Liver (tissue), 9 donors: ENCODE results near the gene ERMN. TPM values are rescaled to one million over a fixed set of nuclear protein-coding genes. Genes with fewer than 3 reads are reported as not detected.

ENCODE experiments used
- DNase-seq: peaks from one replicate; pipeline ENCODE4 v3.0.0-alpha.2; 2017; ENCODE audit warnings: low spot score
- H3K27ac ChIP-seq, 2 donors: one replicate each; pipeline ENCODE4 v1.7.0; 2013; ENCODE audit warnings: inconsistent platforms in 2 of 2, low read length in 2 of 2, control low read depth in 1 of 2, low read depth in 1 of 2, mild to moderate bottlenecking in 1 of 2
- H3K27me3 ChIP-seq, 4 donors: one replicate each; pipeline versions ENCODE4 v1.6.1 to v1.7.0; 2013; ENCODE audit warnings: low read length in 3 of 4, inconsistent platforms in 1 of 4, mild to moderate bottlenecking in 1 of 4, moderate library complexity in 1 of 4; ENCODE audit not compliant: control insufficient read depth in 4 of 4, insufficient read depth in 4 of 4
- H3K36me3 ChIP-seq, 4 donors: one replicate each; pipeline versions ENCODE4 v1.6.1 to v1.7.0; 2013; ENCODE audit warnings: low read length in 3 of 4, mild to moderate bottlenecking in 3 of 4, low read depth in 1 of 4, moderate library complexity in 1 of 4; ENCODE audit not compliant: control insufficient read depth in 4 of 4, insufficient read depth in 3 of 4
- H3K4me1 ChIP-seq, 4 donors: one replicate each; pipeline versions ENCODE4 v1.6.1 to v1.7.0; 2013; ENCODE audit warnings: low read length in 3 of 4, mild to moderate bottlenecking in 3 of 4, moderate library complexity in 1 of 4; ENCODE audit not compliant: control insufficient read depth in 4 of 4, insufficient read depth in 4 of 4
- H3K4me3 ChIP-seq, 3 donors: one replicate each; pipeline versions ENCODE4 v1.6.1 to v1.7.0; 2013; ENCODE audit warnings: low read length in 3 of 3, control low read depth in 1 of 3, low read depth in 1 of 3, mild to moderate bottlenecking in 1 of 3
- H3K9ac ChIP-seq, 2 donors: one replicate each; pipeline ENCODE4 v1.7.0; 2013; ENCODE audit warnings: low read length in 2 of 2, mild to moderate bottlenecking in 2 of 2, moderate library complexity in 2 of 2, control low read depth in 1 of 2, low read depth in 1 of 2
- H3K9me3 ChIP-seq, 4 donors: one replicate each; pipeline versions ENCODE4 v1.6.1 to v1.7.0; 2013; ENCODE audit warnings: low read length in 3 of 4; ENCODE audit not compliant: control insufficient read depth in 4 of 4
- EGR1 ChIP-seq, 2 donors: IDR thresholded peaks; 2 replicates each; pipeline ENCODE4 v1.6.1; 2016 to 2018; ENCODE audit warnings: antibody characterized with exemption in 2 of 2, low read depth in 2 of 2
- FOXA2 ChIP-seq: IDR thresholded peaks from 2 replicates; pipeline ENCODE4 v1.6.1; 2016; ENCODE audit warnings: antibody characterized with exemption
- GABPA ChIP-seq, 2 donors: IDR thresholded peaks in 1 of 2; conservative IDR thresholded peaks in 1 of 2; 2 replicates each; pipeline ENCODE4 v1.6.1; 2016; ENCODE audit warnings: antibody characterized with exemption in 2 of 2, mild to moderate bottlenecking in 1 of 2, moderate library complexity in 1 of 2
- HNF4A ChIP-seq, 2 donors: conservative IDR thresholded peaks; 2 replicates each; pipeline ENCODE4 v1.6.1; 2016; ENCODE audit warnings: antibody characterized with exemption in 2 of 2, mild to moderate bottlenecking in 2 of 2
- HNF4G ChIP-seq: IDR thresholded peaks from 2 replicates; pipeline ENCODE4 v1.6.1; 2016; ENCODE audit warnings: antibody characterized with exemption
- JUND ChIP-seq, 2 donors: IDR thresholded peaks; 2 replicates each; pipeline ENCODE4 v1.6.1; 2016; ENCODE audit warnings: antibody characterized with exemption in 2 of 2
- RAD21 ChIP-seq, 2 donors: IDR thresholded peaks; 2 replicates each; pipeline ENCODE4 v1.6.1; 2016; ENCODE audit warnings: antibody characterized with exemption in 2 of 2, mild to moderate bottlenecking in 2 of 2
- SP1 ChIP-seq: IDR thresholded peaks from 2 replicates; pipeline ENCODE4 v1.6.1; 2018; ENCODE audit warnings: antibody characterized with exemption, mild to moderate bottlenecking
- TAF1 ChIP-seq: conservative IDR thresholded peaks from 2 replicates; pipeline ENCODE4 v1.6.1; 2016; ENCODE audit warnings: antibody characterized with exemption, mild to moderate bottlenecking
- WGBS: extraction: QIAGEN DNeasy Blood & Tissue Kit; methylation state at CpG from one replicate; pipeline ENCODE4 v1.1.7; 2013; 5-methylcytosine and 5-hydroxymethylcytosine counted together
- polyA plus RNA-seq, 2 donors: library from polyadenylated mRNA; stranded (reverse) in 1 of 2; unstranded in 1 of 2; fragments of 200-250 nt in 1 of 2; fragments of >200 nt in 1 of 2; fragmentation: Nextera tagmentation in 1 of 2; extraction: Ambion mirVana in 1 of 2; gene quantifications; one replicate each; pipeline versions ENCODE4 v1.2.1 to v1.2.3, GENCODE V29; 2013 to 2015
- total RNA-seq, 2 donors: library from RNA; depleted of rRNA; stranded (reverse); fragments of >200 nt; gene quantifications; one replicate each; pipeline ENCODE4 v1.2.3, GENCODE V29; 2014
- TF ChIP-seq, protein P1 (sequence below): IDR thresholded peaks from 2 replicates; pipeline ENCODE4 v1.6.1; 2016; ENCODE audit warnings: antibody characterized with exemption
- TF ChIP-seq, protein P2 (sequence below): fragments of 150-350 bp; IDR thresholded peaks from 2 replicates; pipeline ENCODE4 v1.5.1; 2017; ENCODE audit warnings: improper control_type of control experiment, low read depth, low read length; ENCODE audit not compliant: missing input control
- TF ChIP-seq, protein P3 (sequence below): IDR thresholded peaks from 2 replicates; pipeline ENCODE4 v1.6.1; 2016; ENCODE audit warnings: antibody characterized with exemption, mild to moderate bottlenecking
- TF ChIP-seq, protein P4 (sequence below): IDR thresholded peaks from 2 replicates; pipeline ENCODE4 v1.6.1; 2016; ENCODE audit warnings: antibody characterized with exemption
- TF ChIP-seq, protein P5 (sequence below): IDR thresholded peaks from 2 replicates; pipeline ENCODE4 v1.6.1; 2016; ENCODE audit warnings: antibody characterized with exemption
- donor health status: healthy.
- donor health status: healthy.
- donor health status: healthy.
- donor health status: healthy.
- donor health status: healthy.

The ERMN gene
- total and polyA plus RNA-seq, 4 donors = 0.05 to 0.08 TPM; not detected in 2

DNA sequence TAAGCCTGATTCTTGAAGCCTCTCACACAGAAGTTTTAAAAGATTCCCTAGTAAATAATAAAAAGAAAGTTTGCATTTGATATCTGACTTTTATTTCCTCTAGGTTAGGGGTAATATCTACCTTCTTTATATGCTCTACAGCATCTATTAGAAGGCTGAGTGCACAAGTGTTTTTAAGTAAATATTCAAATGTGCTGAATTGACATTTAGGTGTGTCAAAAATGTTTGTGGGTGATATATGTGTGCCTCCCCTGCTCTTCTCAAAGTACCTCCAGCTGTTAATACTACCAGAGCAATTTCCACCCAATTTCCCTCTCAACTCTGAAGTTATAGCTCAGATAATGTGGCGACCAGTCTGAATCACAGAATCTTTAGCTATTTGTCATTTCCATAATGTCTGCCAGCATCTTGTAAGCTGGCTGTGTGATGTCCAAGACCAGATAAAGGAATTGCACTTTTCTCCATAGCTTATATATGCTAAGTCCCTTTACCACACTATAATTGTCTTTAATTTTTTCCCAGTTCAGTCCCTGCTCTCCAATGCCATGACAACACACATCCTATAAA, 24.4 kb upstream of the ERMN start:
- no peak for TF ChIP-seq FOXA2
- no peak for TF ChIP-seq EGR1 (IDR thresholded peaks at IDR 0.05; ENCODE audit: low read depth in 2 of 2)
- TF ChIP-seq, protein P1, sequence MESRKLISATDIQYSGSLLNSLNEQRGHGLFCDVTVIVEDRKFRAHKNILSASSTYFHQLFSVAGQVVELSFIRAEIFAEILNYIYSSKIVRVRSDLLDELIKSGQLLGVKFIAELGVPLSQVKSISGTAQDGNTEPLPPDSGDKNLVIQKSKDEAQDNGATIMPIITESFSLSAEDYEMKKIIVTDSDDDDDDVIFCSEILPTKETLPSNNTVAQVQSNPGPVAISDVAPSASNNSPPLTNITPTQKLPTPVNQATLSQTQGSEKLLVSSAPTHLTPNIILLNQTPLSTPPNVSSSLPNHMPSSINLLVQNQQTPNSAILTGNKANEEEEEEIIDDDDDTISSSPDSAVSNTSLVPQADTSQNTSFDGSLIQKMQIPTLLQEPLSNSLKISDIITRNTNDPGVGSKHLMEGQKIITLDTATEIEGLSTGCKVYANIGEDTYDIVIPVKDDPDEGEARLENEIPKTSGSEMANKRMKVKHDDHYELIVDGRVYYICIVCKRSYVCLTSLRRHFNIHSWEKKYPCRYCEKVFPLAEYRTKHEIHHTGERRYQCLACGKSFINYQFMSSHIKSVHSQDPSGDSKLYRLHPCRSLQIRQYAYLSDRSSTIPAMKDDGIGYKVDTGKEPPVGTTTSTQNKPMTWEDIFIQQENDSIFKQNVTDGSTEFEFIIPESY = no peak
- no peak for TF ChIP-seq SP1
- TF ChIP-seq HNF4G = no peak
- TF ChIP-seq JUND (IDR thresholded peaks at IDR 0.05) = no peak
- TF ChIP-seq GABPA (IDR thresholded peaks at IDR 0.05 in 1 of 2, conservative IDR thresholded peaks at IDR 0.05 in 1 of 2) = no peak
- no peak for TF ChIP-seq HNF4A (conservative IDR thresholded peaks at IDR 0.05)
- TF ChIP-seq, protein P2, sequence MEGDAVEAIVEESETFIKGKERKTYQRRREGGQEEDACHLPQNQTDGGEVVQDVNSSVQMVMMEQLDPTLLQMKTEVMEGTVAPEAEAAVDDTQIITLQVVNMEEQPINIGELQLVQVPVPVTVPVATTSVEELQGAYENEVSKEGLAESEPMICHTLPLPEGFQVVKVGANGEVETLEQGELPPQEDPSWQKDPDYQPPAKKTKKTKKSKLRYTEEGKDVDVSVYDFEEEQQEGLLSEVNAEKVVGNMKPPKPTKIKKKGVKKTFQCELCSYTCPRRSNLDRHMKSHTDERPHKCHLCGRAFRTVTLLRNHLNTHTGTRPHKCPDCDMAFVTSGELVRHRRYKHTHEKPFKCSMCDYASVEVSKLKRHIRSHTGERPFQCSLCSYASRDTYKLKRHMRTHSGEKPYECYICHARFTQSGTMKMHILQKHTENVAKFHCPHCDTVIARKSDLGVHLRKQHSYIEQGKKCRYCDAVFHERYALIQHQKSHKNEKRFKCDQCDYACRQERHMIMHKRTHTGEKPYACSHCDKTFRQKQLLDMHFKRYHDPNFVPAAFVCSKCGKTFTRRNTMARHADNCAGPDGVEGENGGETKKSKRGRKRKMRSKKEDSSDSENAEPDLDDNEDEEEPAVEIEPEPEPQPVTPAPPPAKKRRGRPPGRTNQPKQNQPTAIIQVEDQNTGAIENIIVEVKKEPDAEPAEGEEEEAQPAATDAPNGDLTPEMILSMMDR = no peak
- TF ChIP-seq, protein P3, sequence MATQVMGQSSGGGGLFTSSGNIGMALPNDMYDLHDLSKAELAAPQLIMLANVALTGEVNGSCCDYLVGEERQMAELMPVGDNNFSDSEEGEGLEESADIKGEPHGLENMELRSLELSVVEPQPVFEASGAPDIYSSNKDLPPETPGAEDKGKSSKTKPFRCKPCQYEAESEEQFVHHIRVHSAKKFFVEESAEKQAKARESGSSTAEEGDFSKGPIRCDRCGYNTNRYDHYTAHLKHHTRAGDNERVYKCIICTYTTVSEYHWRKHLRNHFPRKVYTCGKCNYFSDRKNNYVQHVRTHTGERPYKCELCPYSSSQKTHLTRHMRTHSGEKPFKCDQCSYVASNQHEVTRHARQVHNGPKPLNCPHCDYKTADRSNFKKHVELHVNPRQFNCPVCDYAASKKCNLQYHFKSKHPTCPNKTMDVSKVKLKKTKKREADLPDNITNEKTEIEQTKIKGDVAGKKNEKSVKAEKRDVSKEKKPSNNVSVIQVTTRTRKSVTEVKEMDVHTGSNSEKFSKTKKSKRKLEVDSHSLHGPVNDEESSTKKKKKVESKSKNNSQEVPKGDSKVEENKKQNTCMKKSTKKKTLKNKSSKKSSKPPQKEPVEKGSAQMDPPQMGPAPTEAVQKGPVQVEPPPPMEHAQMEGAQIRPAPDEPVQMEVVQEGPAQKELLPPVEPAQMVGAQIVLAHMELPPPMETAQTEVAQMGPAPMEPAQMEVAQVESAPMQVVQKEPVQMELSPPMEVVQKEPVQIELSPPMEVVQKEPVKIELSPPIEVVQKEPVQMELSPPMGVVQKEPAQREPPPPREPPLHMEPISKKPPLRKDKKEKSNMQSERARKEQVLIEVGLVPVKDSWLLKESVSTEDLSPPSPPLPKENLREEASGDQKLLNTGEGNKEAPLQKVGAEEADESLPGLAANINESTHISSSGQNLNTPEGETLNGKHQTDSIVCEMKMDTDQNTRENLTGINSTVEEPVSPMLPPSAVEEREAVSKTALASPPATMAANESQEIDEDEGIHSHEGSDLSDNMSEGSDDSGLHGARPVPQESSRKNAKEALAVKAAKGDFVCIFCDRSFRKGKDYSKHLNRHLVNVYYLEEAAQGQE = no peak
- TF ChIP-seq RAD21 (IDR thresholded peaks at IDR 0.05) = no peak
- TF ChIP-seq, protein P4, sequence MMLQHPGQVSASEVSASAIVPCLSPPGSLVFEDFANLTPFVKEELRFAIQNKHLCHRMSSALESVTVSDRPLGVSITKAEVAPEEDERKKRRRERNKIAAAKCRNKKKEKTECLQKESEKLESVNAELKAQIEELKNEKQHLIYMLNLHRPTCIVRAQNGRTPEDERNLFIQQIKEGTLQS = no peak
- WGBS = 86% methylated on average over 1 of the region's 1 CpG
- Histone ChIP-seq H3K27ac (no peak overlapping the region), H3K9me3 (peaks cover 0 to 5% (median 0%) of the 10 kb centered on the region in 4 donors), H3K9ac (no peak overlapping the region), H3K4me3 (no peak overlapping the region), H3K4me1 (no peaks in the 10 kb centered on the region), H3K27me3 (no peaks in the 10 kb centered on the region), H3K36me3 (peaks cover 0 to 2% (median 0%) of the 10 kb centered on the region in 4 donors)
- no peak for DNase-seq

DNA sequence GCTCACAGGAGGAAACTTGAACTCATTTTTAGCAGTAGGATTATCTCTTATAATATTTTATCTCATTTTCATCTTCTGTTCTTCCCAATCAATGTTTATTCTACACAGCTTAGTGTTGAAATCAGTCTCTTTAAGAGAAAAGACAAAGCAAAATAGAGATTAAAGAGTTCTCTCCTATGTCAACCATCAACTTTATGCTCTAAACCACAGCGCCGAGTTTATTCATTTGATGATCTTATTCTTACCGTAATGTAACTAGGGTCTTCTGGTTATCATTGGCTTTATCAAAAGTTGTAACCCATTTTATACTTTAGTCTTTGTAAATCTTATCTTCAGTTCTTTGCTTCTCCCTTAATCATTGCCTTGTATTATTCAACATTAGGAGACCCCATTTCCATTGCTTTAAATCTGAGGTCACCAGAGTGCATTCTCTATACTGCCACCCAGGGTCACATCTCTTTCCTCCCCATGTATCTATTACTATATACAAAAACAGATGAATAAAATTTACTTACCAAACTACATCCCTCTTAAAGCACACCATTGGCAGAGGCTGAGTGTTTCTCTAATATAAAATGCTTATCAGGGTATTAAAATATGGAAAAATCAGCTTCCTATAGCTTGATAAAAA, 22.8 kb upstream of the ERMN start:
- Histone ChIP-seq H3K27ac (no peak overlapping the region), H3K4me1 (no peaks in the 10 kb centered on the region), H3K27me3 (no peaks in the 10 kb centered on the region), H3K36me3 (peaks cover 0 to 2% (median 0%) of the 10 kb centered on the region in 4 donors), H3K9ac (no peak overlapping the region), H3K4me3 (no peak overlapping the region), H3K9me3 (peaks cover 0 to 6% (median 1%) of the 10 kb centered on the region in 4 donors)
- DNase-seq = no peak
- 92% methylated on average over 3 of the region's 3 CpGs for WGBS
- TF ChIP-seq, protein P3 = no peak
- TF ChIP-seq, protein P2 = no peak
- TF ChIP-seq FOXA2 (no peak), HNF4A (conservative IDR thresholded peaks at IDR 0.05) (no peak), TAF1 (no peak), GABPA (IDR thresholded peaks at IDR 0.05 in 1 of 2, conservative IDR thresholded peaks at IDR 0.05 in 1 of 2) (no peak), SP1 (no peak), HNF4G (no peak)
- TF ChIP-seq, protein P5, sequence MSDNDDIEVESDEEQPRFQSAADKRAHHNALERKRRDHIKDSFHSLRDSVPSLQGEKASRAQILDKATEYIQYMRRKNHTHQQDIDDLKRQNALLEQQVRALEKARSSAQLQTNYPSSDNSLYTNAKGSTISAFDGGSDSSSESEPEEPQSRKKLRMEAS = no peak
